HL-60 (cell line): Measurements from ENCODE around the gene INTS11.

ENCODE experiments used
- DNase-seq, 2 experiments: peaks; one replicate each; pipeline ENCODE4 v3.0.0-alpha.2; 2010 to 2020; ENCODE audit warnings: low read depth in 1 of 2, low spot score in 1 of 2
- H3K27ac ChIP-seq: fragments of 250-450 bp; sonication (Bioruptor Pico); replicated peaks from 2 replicates; pipeline ENCODE4 v1.5.1; 2020; ENCODE audit warnings: mild to moderate bottlenecking, moderate library complexity
- H3K27me3 ChIP-seq: fragments of 250-450 bp; sonication (Bioruptor Pico); 2 replicates; pipeline ENCODE4 v1.5.1; 2021; ENCODE audit warnings: mild to moderate bottlenecking, moderate library complexity; ENCODE audit not compliant: insufficient read depth, poor library complexity, severe bottlenecking
- H3K4me3 ChIP-seq: replicated peaks from 2 replicates; pipeline ENCODE4 v1.5.1; 2011; ENCODE audit warnings: mild to moderate bottlenecking, control low read depth, low read length; ENCODE audit not compliant: insufficient read depth
- GABPA ChIP-seq: IDR thresholded peaks from 2 replicates; pipeline ENCODE4 v1.6.1; 2012; ENCODE audit warnings: low read depth
- POLR2AphosphoS5 ChIP-seq: IDR thresholded peaks from 2 replicates; pipeline ENCODE4 v1.6.1; 2012; ENCODE audit warnings: low read depth
- SPI1 ChIP-seq: IDR thresholded peaks from 2 replicates; pipeline ENCODE4 v1.6.1; 2012; ENCODE audit warnings: low read depth, mild to moderate bottlenecking, borderline replicate concordance
- TF ChIP-seq, protein P1 (sequence below): IDR thresholded peaks from 2 replicates; pipeline ENCODE4 v1.6.1; 2012; ENCODE audit warnings: low read depth; ENCODE audit not compliant: insufficient replicate concordance
- TF ChIP-seq, protein P2 (sequence below): IDR thresholded peaks from one replicate; pipeline ENCODE4 v1.5.1; 2011; ENCODE audit warnings: low read length, control low read depth, inconsistent platforms; ENCODE audit not compliant: insufficient read depth

INTS11 gene

DNA sequence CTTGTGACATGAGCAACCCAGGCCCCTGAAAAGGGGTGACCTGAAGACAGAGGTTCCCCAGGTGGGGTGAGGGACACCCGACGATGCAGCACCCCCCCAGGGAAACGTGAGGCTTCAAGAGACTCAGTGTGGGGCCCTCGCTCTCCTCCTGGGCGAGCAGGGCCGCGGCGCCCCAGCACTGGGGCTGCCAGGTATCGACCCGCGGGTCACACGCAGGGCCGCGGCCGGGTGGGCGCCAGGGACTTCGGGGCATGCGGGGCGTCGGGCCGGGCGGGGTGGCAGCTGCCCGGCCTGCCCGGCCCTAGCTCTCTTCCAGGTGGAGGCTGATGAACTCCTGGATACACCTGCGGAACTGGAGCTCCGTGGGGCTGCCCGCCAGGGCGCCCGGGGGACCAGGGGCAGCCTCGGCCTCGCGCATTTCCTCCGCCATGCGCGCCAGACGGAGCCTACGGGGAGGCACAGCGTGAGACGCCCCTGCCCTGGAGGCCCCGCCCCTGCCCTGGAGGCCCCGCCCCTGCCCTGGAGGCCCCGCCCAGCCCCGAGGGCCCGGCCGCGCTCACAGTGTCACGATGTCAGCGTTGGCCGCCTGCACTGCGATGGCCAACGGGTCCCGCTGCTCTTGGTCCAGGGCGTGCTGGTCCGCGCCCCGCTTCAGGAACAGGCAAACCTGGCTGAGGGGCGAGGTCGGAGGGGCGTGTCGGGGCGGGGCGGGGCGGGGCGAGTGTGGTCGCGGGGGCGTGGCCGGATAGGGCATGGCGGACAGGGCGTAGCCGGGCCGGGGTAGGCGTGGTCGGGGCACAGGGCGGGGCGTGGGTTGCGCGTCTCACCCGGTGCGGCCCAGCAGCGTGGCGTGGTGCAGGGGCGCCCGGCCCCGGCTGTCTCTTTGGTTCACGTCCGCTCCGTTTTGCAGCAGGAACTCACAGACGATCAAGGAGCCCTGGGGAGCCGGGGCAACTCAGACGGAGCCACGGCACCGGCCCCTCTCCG is 30.9 kb downstream of the INTS11 start:
- TF ChIP-seq, protein P1, sequence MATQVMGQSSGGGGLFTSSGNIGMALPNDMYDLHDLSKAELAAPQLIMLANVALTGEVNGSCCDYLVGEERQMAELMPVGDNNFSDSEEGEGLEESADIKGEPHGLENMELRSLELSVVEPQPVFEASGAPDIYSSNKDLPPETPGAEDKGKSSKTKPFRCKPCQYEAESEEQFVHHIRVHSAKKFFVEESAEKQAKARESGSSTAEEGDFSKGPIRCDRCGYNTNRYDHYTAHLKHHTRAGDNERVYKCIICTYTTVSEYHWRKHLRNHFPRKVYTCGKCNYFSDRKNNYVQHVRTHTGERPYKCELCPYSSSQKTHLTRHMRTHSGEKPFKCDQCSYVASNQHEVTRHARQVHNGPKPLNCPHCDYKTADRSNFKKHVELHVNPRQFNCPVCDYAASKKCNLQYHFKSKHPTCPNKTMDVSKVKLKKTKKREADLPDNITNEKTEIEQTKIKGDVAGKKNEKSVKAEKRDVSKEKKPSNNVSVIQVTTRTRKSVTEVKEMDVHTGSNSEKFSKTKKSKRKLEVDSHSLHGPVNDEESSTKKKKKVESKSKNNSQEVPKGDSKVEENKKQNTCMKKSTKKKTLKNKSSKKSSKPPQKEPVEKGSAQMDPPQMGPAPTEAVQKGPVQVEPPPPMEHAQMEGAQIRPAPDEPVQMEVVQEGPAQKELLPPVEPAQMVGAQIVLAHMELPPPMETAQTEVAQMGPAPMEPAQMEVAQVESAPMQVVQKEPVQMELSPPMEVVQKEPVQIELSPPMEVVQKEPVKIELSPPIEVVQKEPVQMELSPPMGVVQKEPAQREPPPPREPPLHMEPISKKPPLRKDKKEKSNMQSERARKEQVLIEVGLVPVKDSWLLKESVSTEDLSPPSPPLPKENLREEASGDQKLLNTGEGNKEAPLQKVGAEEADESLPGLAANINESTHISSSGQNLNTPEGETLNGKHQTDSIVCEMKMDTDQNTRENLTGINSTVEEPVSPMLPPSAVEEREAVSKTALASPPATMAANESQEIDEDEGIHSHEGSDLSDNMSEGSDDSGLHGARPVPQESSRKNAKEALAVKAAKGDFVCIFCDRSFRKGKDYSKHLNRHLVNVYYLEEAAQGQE = no peak
- TF ChIP-seq, protein P2, sequence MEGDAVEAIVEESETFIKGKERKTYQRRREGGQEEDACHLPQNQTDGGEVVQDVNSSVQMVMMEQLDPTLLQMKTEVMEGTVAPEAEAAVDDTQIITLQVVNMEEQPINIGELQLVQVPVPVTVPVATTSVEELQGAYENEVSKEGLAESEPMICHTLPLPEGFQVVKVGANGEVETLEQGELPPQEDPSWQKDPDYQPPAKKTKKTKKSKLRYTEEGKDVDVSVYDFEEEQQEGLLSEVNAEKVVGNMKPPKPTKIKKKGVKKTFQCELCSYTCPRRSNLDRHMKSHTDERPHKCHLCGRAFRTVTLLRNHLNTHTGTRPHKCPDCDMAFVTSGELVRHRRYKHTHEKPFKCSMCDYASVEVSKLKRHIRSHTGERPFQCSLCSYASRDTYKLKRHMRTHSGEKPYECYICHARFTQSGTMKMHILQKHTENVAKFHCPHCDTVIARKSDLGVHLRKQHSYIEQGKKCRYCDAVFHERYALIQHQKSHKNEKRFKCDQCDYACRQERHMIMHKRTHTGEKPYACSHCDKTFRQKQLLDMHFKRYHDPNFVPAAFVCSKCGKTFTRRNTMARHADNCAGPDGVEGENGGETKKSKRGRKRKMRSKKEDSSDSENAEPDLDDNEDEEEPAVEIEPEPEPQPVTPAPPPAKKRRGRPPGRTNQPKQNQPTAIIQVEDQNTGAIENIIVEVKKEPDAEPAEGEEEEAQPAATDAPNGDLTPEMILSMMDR = no peak
- no peak for TF ChIP-seq SPI1
- no peak for TF ChIP-seq POLR2AphosphoS5
- TF ChIP-seq GABPA = no peak
- Histone ChIP-seq H3K27me3 (no peaks in the 10 kb centered on the region), H3K4me3 (no peak overlapping the region), H3K27ac (no peak overlapping the region)
- DNase-seq = no peak

DNA sequence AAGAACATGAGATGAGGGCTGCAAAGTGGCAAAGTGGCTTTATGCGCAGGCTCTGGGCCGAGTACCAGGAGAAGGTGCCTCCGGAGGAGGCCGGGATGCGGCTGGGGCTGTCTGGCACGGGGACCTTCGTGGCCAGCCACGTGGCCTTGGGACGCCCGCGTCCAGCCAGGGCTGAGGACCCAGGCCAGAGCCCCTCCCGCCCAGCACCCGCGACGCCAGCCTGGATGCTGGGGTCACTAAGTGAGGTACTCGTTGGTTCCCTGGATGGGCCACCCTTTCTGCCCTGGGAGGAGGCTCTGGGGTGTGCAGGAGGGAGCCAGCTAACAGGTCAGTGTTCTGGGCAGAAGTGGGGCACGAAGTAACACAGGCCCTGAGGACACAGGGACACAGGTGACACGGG is 31.6 kb downstream of the INTS11 start:
- no peak for DNase-seq
- Histone ChIP-seq H3K4me3 (no peak overlapping the region), H3K27me3 (no peaks in the 10 kb centered on the region), H3K27ac (no peak overlapping the region)
- TF ChIP-seq POLR2AphosphoS5 = no peak
- TF ChIP-seq, protein P1 = no peak
- TF ChIP-seq GABPA = no peak
- TF ChIP-seq SPI1 = no peak

DNA sequence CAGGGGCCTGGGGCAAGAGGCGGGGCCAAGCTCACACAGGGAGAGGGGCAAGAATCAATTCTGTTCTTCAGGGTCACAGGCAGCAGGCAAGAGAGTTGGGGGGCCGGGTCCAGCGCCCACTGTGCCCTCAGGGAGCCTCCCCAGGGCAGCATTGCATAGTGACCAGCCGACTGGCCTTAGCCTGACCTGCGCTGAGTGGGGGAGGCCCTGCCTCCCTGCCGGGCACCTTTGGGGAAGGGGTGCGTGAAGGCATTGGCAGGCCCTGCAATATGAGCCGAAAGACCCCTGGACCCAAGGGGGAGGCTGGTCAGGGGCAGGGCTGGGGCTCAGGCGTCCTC is 32.0 kb downstream of the INTS11 start:
- Histone ChIP-seq H3K27me3 (no peaks in the 10 kb centered on the region), H3K27ac (no peak overlapping the region), H3K4me3 (no peak overlapping the region)
- DNase-seq = no peak
- TF ChIP-seq, protein P1 = no peak
- no peak for TF ChIP-seq POLR2AphosphoS5
- TF ChIP-seq SPI1 = no peak
- no peak for TF ChIP-seq GABPA
- TF ChIP-seq, protein P2 = no peak
